Measurements from ENCODE around the gene CCL16.
"Not testable (repeated sequence)": the region's sequence is repeated elsewhere in the genome, so short reads cannot be mapped to it uniquely, and the experiment has no call there.

CCL16 gene

DNA sequence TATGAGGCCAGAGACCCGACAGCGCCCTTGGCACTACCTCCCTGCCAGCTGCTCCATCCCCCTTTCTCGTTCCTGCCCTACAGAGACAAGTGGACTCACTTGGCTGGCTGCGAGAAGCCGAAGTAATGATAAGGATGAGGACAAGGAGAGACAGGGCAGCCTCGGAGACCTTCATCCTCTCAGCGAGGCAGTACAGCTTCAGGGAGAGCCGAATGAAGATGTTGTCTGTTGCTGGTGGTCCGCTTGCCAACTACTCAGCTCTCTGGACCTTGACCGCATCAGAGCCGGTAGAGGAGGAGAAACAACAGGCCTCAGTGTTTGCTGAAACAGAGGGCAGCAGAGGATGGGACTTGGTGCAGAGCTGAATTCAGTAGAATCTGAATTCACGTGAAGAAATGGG lies at the start of gene CCL16:
CCL16 (minus strand) TSS at position 252 of the 400 bp plus-strand sequence; CDS start at position 175, 77 bp downstream.
- DNase-seq = no peak

- no peak for DNase-seq
These were observed 49.7 kb upstream of the CCL16 start for GRCh38 chr17:36030956-36031355.

DNA sequence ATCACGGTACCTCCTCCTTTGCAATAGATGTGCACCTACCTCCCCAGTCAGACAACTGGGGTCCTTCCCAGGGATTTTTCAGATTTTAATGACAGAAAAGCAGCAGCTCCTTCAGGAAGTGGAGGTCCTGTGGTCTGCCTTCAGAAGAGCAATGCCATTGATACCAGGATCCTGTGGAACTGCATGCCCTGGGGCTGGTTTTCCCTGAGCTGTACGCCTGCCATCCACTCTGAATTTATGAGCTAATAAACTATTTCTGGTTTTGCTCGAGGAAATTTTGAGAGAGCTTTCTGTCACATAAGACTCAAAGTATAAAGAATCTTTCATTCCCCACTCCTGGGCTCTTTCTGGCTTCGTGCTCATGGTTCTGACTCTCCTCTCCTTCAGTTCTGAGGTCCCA lies 46.5 kb upstream of the CCL16 start:
- no peak for DNase-seq

DNA sequence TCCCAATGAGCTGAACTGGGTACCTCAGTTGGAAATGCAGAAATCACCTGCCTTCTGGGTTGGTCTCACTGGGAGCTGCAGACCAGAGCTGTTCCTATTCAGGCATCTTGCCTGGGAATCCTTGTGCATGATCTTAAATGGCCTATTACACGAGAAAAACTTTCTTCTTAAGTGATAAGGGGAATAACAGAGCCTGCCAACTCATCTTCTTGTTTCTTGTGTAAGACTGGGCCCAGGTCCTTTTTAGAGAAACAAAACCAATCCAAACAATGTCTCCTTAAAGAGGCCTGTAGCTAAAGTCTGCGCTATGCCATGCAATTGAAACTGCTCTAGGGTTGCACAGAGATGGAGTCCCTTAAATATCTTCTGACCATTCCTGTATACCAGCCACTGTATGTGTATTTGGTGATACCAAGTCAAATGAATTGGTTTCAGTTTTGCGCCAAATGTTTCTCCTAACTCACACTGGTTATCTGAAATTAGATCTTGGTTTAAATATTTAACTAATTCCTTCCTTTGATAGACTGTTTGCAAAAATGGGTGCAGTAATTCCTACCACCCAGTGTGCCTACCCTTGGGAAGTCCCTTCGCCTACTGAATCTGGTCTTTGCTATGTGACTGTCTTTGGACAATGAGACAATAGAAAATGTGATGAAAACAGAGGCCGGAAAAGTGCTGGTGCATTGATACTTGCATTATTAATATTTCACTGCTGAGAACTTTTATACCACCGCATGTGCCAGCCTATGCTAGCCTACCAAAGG lies 43.0 kb upstream of the CCL16 start:
- DNase-seq = no peak

GRCh38 chr17:36019423-36019822 lies 38.1 kb upstream of the CCL16 start:
- no peak for DNase-seq

- no peak for DNase-seq
These were observed 36.5 kb upstream of the CCL16 start, which contains the start of gene CCL23 for GRCh38 chr17:36017799-36018198. Gene CCL23 (minus strand): TSS chr17:36017972. CDS start chr17:36017897, 75 bp downstream.

- no peak for DNase-seq
These were observed 35.3 kb upstream of the CCL16 start for GRCh38 chr17:36016555-36016954.

- not testable (repeated sequence) for DNase-seq
These were observed 34.6 kb upstream of the CCL16 start for GRCh38 chr17:36015895-36016294.

DNA sequence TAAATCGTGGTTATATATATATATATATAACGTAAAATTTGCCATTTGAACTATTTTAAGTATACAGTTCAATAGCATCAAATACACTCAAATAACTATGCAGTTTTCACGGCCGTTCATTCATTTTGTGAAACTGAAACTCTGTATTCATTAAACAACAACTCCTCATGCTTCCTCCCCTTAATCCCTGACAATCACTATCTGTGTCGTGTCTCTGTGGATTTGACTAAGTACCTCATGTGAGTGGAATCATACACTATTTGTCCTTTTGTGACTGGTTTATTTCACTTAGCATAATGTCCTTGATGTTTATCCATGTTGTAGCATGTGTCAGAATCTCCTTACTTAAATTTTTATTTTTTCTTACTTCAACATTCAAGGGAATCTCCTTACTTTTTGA lies 33.6 kb upstream of the CCL16 start:
- no peak for DNase-seq

DNA sequence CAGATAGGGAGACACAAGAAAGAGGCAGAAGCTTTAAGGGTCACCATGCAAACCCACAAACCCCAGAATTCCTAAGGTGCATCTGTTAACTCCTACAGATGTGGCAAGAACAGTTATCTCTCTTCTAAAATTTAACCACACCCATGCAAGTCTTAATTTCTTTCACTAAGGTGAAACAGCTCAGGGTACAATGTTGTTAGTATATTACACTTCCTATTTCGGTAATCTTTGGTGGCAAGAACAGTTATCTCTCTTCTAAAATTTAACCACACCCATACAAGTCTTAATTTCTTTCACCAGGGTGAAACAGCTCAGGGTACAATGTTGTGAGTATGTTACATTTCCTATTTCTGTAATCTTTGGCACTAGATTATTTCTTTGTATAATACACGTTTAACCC lies 29.9 kb upstream of the CCL16 start:
- DNase-seq = no peak

GRCh38 chr17:36008998-36009665 lies 27.8 kb upstream of the CCL16 start:
- no peak for DNase-seq

- no peak for DNase-seq
These were observed 23.4 kb upstream of the CCL16 start for GRCh38 chr17:36004594-36005108.

DNA sequence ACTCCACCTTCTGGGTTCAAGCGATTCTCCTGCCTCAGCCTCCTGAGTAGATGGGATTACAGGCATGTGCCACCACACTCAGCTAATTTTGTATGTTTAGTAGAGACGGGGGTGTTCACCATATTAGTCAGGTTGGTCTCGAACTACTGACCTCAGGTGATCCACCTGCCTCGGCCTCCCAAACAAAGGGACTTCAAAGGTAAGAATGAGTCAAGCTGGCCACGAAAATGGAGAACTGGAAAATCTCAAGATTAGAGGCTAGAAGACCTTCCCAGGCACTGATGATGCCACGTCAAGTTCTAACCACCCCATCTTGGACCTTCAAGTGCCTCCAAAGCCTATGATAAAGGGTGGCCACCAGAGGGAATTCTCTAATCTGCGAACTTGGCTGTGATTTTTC lies 21.3 kb upstream of the CCL16 start:
- DNase-seq = no peak

- no peak for DNase-seq
These were observed 20.7 kb upstream of the CCL16 start for GRCh38 chr17:36001862-36002603.

DNA sequence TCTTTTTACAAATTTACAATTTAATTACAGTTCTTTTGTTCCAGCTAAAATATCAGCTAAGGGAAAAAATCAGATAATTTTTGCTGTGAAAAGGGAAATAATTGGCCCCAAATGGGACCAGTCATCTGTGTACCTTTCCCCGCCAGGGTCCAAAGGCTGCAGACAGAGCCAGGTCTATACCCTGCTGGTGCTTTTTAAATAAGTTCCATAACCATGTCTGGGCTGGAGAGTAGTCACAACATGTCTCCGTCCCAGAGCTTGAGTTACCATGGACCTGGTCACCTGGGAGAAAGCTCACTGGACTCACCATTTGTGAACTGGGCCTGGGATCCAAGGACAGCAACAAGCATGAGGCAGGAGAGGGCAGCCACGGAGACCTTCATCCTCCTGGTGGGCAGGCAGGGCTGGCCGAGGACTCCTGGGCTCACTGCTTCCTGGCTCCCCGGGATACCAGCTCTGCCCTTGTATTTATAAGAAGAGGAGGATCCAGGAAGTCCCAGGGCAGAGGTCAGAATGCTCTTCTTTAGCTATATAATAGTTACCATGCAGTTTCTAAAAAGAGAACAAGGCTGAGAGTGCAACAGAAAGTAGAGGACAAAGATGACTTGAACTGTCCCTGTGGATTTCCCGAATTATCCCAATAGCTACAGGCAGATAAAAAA lies 19.9 kb upstream of the CCL16 start, which contains the start of gene CCL15:
CCL15 (minus strand) TSS at position 444 of the 662 bp plus-strand sequence; CDS start at position 383, 61 bp downstream.
- no peak for DNase-seq

GRCh38 chr17:36000732-36001109 lies 19.4 kb upstream of the CCL16 start:
- no peak for DNase-seq

- no peak for DNase-seq
These were observed 17.5 kb upstream of the CCL16 start for GRCh38 chr17:35998756-35999155.

DNA sequence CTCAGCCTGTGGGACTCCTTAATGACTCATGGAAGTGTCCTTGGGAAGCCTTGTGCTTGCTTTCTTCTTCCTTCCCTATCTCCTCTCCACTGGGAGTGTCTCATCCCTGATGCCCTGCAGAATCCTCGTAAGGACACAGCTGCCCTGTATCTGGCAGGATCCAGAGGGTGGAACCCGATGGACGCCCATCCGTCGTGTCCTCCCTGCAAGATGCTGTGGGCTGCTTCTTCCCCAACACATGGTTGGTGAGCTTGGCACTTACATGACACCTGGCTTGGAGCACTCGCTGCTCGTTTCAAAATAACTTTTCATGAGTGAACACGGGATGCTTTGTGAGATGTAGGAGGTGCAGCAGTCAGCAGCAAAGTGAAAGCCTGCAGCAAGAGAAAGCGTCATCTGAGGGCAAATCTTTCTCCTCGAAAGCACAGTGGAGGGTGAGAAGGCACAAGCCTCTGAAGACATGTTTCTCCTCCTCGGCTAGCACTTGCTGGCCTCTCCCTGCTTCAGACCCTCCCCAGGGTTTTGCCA lies 16.8 kb upstream of the CCL16 start:
- no peak for DNase-seq

- not testable (repeated sequence) for DNase-seq
These were observed 14.0 kb upstream of the CCL16 start for GRCh38 chr17:35995346-35995745.

- peak; percentile 19 for DNase-seq
These were observed 9.8 kb upstream of the CCL16 start for GRCh38 chr17:35991075-35991474.

- no peak for DNase-seq
These were observed 6.9 kb upstream of the CCL16 start for GRCh38 chr17:35988164-35988563.

- no peak for DNase-seq
These were observed 5.3 kb upstream of the CCL16 start, which contains the start of gene CCL14 for GRCh38 chr17:35986643-35987042. Gene CCL14 (minus strand): TSS chr17:35986729. CDS start chr17:35986649, 80 bp downstream.

Data from activated CD8-positive, alpha-beta memory T cell treated with anti-CD3 and anti-CD28 coated beads for 24 hours (primary cell).